Retinal pigment epithelial cell (primary cell): ENCODE results near the gene PLAAT2.

ENCODE experiments used
- DNase-seq: peaks from one replicate; pipeline ENCODE4 v3.0.0-alpha.2; 2010; ENCODE audit warnings: low read depth
- H3K4me3 ChIP-seq: 2 replicates; pipeline ENCODE4 v1.5.1; 2011; ENCODE audit warnings: mild to moderate bottlenecking, low read length, control low read depth, moderate library complexity
- TF ChIP-seq, protein P1 (sequence below): conservative IDR thresholded peaks from 2 replicates; pipeline ENCODE4 v1.5.1; 2011; ENCODE audit warnings: low read depth, low read length, control low read depth, inconsistent platforms

PLAAT2 gene

DNA sequence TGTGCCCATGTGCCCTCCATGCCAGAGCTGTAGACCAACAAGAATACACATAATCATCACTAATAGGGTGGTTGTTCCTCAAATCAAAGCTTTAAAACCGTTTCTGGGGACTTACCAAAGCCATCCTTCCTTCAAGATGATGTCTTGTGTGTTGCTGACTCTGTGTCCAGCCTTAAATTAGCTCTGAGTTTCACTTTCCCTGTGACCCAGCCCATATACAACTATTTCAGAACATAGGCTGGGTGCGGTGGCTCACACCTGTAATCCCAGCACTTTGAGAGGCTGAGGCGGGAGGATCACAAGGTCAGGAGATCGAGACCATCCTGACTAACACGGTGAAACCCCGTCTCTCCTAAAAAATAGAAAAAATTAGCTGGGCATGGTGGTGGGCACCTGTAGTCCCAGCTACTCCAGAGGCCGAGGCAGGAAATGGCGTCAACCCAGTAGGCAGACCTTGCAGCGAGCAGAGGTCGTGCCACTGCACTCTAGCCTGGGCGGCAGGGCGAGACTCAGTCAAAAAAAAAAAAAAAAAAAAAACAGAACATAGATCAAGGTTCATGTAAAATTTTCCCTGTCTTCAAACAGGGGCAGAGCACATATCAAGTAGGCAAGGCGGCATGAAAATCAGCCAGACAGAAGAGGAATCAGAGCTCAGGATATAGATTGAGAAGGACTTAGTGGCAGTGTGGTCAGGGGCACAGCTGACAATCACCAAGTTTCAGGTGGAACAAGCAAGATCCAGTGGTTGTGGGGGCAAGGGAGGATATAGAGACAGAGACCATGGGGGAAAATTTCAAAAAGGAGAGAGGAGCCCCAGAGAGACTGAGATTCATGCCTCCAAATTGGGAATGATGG is at the start of gene PLAAT2:
Gene PLAAT2 (minus strand): TSS at position 179 of the 855 bp plus-strand sequence. CDS start 55 bp downstream, at position 124.
- TF ChIP-seq, protein P1, sequence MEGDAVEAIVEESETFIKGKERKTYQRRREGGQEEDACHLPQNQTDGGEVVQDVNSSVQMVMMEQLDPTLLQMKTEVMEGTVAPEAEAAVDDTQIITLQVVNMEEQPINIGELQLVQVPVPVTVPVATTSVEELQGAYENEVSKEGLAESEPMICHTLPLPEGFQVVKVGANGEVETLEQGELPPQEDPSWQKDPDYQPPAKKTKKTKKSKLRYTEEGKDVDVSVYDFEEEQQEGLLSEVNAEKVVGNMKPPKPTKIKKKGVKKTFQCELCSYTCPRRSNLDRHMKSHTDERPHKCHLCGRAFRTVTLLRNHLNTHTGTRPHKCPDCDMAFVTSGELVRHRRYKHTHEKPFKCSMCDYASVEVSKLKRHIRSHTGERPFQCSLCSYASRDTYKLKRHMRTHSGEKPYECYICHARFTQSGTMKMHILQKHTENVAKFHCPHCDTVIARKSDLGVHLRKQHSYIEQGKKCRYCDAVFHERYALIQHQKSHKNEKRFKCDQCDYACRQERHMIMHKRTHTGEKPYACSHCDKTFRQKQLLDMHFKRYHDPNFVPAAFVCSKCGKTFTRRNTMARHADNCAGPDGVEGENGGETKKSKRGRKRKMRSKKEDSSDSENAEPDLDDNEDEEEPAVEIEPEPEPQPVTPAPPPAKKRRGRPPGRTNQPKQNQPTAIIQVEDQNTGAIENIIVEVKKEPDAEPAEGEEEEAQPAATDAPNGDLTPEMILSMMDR = no peak
- H3K4me3 ChIP-seq = no peak within 1 kb of the TSS
- DNase-seq = no peak

DNA sequence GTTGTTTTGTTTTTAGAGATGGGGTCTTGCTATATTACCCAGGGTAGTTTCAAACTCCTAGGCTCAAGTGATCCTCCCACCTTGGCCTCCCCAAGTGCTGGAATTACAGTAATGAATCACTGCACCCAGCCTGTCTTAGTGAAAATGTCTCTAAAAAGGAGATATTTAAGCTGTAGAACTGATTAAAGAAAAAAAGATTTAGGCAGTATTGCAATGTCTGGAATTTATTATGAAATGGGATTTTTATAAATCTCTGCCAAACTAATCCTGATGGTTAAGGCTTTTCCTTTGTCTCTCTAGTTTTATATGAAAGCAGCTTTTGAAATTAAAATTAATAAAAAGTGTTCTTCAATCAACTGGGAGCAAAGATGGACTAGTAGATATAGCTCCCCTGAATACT is 49.0 kb upstream of the PLAAT2 start:
- peak overlapping the region; percentile 73 for H3K4me3 ChIP-seq
- TF ChIP-seq, protein P1 = no peak
- no peak for DNase-seq

DNA sequence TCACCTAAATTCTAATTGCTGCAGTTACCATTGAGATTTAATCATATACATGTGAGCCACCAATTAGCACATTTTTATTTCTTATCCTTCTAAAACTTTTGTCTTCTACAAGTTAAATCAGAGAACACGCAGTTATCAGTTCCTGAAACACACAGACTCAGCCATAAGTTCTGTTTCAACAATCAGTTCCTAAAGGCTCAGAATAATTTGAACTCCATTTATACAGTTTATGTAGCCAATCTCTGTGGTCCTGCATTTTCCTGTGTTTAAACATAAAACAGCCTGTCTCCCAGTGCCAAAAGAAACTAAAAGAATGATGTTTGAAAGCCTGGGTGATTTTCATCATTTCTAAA is 48.2 kb upstream of the PLAAT2 start:
- DNase-seq = no peak
- no peak overlapping the region for H3K4me3 ChIP-seq
- TF ChIP-seq, protein P1 = no peak

DNA sequence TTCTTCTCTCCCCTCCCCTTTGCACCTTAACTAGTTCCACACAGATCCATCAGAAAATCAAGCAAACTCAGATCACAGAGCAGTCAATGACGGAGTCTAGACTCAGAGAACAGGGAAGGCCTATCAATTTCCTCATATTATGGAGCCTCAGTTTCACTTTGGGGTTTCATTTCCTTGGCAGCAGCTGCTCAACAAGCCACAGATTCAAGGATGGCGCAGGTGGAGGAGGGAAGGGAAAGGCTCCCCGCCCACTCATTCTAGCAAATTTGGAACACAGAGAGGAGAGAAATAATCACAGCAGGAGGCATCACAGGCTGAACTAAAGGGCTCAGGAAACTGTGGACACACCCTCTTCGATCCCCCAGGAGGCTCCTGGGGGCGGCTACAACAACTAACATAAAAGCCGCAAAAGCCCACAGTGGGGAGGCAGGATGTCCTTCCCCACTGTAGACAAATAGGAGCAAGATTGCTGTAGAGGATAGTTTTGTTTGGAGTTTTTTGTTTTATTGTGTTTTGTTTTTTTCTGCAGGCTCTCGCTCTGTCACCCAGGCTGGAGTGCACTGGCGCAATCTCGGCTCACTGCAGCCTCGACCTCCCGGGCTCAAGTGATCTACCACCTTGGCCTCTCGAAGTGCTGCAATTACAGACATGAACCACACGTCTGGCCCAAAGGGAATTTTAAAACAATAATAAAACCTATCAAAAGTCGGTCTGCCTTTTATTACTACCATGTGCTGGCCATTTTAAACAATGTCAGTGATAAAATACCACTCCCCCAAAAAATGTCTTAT is 47.6 kb upstream of the PLAAT2 start:
- no peak for DNase-seq
- TF ChIP-seq, protein P1 = no peak
- no peak overlapping the region for H3K4me3 ChIP-seq

DNA sequence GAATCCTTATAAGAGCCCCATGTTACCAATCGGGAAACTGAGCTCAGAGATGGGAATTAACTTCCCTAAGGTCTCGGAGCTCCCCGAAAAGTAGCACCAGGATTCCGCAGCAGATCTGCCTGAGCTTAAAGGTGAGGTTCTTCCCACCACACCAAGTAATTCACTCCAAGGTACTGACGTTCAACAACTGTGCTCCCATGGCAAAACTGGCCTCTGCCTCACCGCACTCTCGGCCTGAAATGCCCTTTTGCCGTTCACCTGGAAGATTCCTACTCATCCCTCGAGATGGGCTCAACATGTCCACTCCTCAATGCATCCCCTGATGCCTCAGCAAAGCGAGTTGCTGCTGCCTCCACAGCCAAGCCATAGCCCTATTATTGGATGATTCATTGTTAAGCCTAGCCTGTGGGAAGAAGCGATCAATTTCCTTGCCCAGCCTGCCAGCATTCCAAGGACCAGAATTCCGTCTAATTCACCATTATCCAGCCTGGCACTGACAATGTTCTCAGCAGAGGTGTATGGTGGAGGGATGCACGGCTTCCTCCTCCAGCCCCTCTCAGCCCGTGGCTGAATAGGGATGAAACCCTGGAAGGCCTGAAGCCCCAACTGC is 46.9 kb upstream of the PLAAT2 start:
- no peak for DNase-seq
- TF ChIP-seq, protein P1 = no peak
- H3K4me3 ChIP-seq = no peak overlapping the region

DNA sequence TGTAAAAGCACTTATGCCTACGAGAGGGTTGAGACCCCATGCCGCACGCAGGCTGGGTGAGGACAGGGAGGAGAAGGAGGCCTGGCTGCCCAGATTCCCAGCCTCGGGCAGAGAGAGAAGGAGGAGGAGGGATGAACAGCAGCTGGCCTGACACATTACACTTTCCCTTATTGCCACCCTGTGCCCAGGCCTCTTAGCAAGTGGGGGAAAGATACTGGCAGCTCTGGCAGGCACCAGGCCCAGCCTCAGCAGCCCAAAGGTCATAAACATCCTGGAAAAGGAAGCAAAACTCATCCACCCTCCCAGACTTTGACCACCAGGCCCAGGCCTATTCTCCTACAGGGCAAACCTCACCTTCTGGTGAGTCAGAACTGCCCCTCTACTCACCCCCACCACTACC is 46.4 kb upstream of the PLAAT2 start:
- DNase-seq = no peak
- H3K4me3 ChIP-seq = no peak overlapping the region
- TF ChIP-seq, protein P1 = no peak
